K562 (cell line): Measurements from ENCODE around the gene MYL4. TPM values are rescaled to one million over a fixed set of nuclear protein-coding genes. Genes with fewer than 3 reads are reported as not detected.

Experiments used
- ATAC-seq: fragments of 200-7000 bp; cut with Tn5 transposase; 3 replicates; pipeline ENCODE4 v1.9.1; 2020; ENCODE audit warnings: moderate library complexity
- Bru-seq: library from RNA; stranded (reverse); fragments of 400-500 nt; gene quantifications from one replicate; lab custom pipeline; 2021; lab: Mats Ljungman, UMichigan
- BruChase-seq, 2 experiments: library from RNA; stranded (reverse); fragments of 400-500 nt; gene quantifications; one replicate each; lab custom pipeline; 2021; lab: Mats Ljungman, UMichigan
- BruUV-seq: library from RNA; stranded (reverse); fragments of 400-500 nt; replicated peaks from 2 replicates; lab custom pipeline; 2021; lab: Mats Ljungman, UMichigan
- CTCF ChIA-PET: fragments of 300-600 bp; formaldehyde crosslinking; extraction: SDS; loops from one replicate; lab custom pipeline; 2021; ENCODE audit warnings: low intra/inter-chr PET ratio; lab: Yijun Ruan, JAX
- POLR2A ChIA-PET: fragments of 300-600, 350-650 bp; sonication (Branson Sonifier 250); formaldehyde crosslinking; extraction: SDS; loops from one replicate; lab custom pipeline; 2021; ENCODE audit warnings: antibody characterized with exemption, inconsistent platforms; lab: Yijun Ruan, JAX
- DNase-seq, 4 experiments: peaks; one replicate each; pipeline versions ENCODE4 v3.0.0 to v3.0.0-alpha.2; 2011 to 2018; ENCODE audit warnings: low spot score in 3 of 4, mixed read lengths in 3 of 4; ENCODE audit errors: extremely low read depth in 1 of 4
- FAIRE-seq: peaks from 2 replicates; lab custom pipeline; 2011; peaks lifted over from hg19 to GRCh38; lab: Jason Lieb, UNC
- H2AFZ ChIP-seq: 2 replicates; pipeline ENCODE4 v1.6.0; 2011; ENCODE audit warnings: low read depth, low read length, control low read depth, inconsistent platforms
- H3K27ac ChIP-seq: fragments of 200-600 bp; 3 replicates; pipeline ENCODE4 v1.8.0; 2011; ENCODE audit warnings: low read depth, mild to moderate bottlenecking, control low read depth, inconsistent platforms, low read length, moderate library complexity, mixed read lengths; ENCODE audit errors: extremely low read depth
- H3K27me3 ChIP-seq, 2 experiments: fragments of 300-600 bp in 1 of 2; 2 replicates in 1 of 2; 3 replicates in 1 of 2; pipeline versions ENCODE4 v1.6.0 to v1.8.0; 2011; ENCODE audit warnings: inconsistent platforms in 2 of 2, low read length in 2 of 2, mild to moderate bottlenecking in 1 of 2, mixed read lengths in 1 of 2, moderate library complexity in 1 of 2; ENCODE audit not compliant: control insufficient read depth in 2 of 2, insufficient read depth in 2 of 2
- H3K36me3 ChIP-seq: fragments of 300-600 bp; 3 replicates; pipeline ENCODE4 v1.8.0; 2011; ENCODE audit warnings: mild to moderate bottlenecking, low read length, inconsistent platforms; ENCODE audit not compliant: control insufficient read depth, insufficient read depth
- H3K4me1 ChIP-seq, 2 experiments: fragments of 200-600 bp in 1 of 2; replicated peaks in 1 of 2; 2 replicates in 1 of 2; 3 replicates in 1 of 2; pipeline versions ENCODE4 v1.5.1 to v1.8.0; 2011; ENCODE audit warnings: inconsistent platforms in 2 of 2, low read length in 2 of 2, mild to moderate bottlenecking in 1 of 2, mixed read lengths in 1 of 2, moderate library complexity in 1 of 2; ENCODE audit not compliant: control insufficient read depth in 2 of 2, insufficient read depth in 2 of 2
- H3K4me2 ChIP-seq: 2 replicates; pipeline ENCODE4 v1.6.1; 2011; ENCODE audit warnings: low read length, control low read depth, inconsistent platforms, mixed read lengths; ENCODE audit not compliant: insufficient read depth
- H3K4me3 ChIP-seq: fragments of 200-600 bp; sonication (generic), shearing (Covaris generic); 2 replicates; pipeline ENCODE4 v1.5.1; 2016; ENCODE audit warnings: control low read depth, inconsistent platforms
- H3K79me2 ChIP-seq: fragments of 200-600 bp; 3 replicates; pipeline ENCODE4 v1.8.0; 2011; ENCODE audit warnings: low read length, inconsistent platforms; ENCODE audit not compliant: control insufficient read depth, insufficient read depth
- H3K9ac ChIP-seq, 2 experiments: 2 replicates each; pipeline versions ENCODE4 v1.6.0 to v1.6.1; 2011; ENCODE audit warnings: low read depth in 2 of 2, low read length in 2 of 2, control low read depth in 1 of 2, inconsistent platforms in 1 of 2, mild to moderate bottlenecking in 1 of 2, mixed read lengths in 1 of 2; ENCODE audit not compliant: insufficient read depth in 1 of 2
- H3K9me1 ChIP-seq: one replicate; pipeline ENCODE4 v1.6.0; 2011; ENCODE audit warnings: inconsistent platforms, mild to moderate bottlenecking, low read length, moderate library complexity; ENCODE audit not compliant: control insufficient read depth, insufficient read depth
- H3K9me3 ChIP-seq: replicated peaks from 2 replicates; pipeline ENCODE4 v1.5.1; 2011; ENCODE audit warnings: low read depth, low read length, inconsistent platforms; ENCODE audit not compliant: control insufficient read depth, insufficient read depth
- H4K20me1 ChIP-seq: replicated peaks from 2 replicates; pipeline ENCODE4 v1.6.1; 2011; ENCODE audit warnings: low read length, inconsistent platforms, mixed read lengths; ENCODE audit not compliant: control insufficient read depth, insufficient read depth
- ARHGAP35 ChIP-seq: fragments of 450-650 bp; IDR thresholded peaks from 2 replicates; pipeline ENCODE4 v1.6.1; 2018; ENCODE audit not compliant: partially characterized antibody
- CSDE1 ChIP-seq, 2 experiments: fragments of 450-650 bp; IDR thresholded peaks; 2 replicates each; pipeline ENCODE4 v1.6.1; 2016; ENCODE audit warnings: mild to moderate bottlenecking in 1 of 2
- DPF2 ChIP-seq: fragments of 450-650 bp; IDR thresholded peaks from 2 replicates; pipeline ENCODE4 v1.6.1; 2016
- KAT8 ChIP-seq: fragments of 450-650 bp; IDR thresholded peaks from 2 replicates; pipeline ENCODE4 v1.6.1; 2016; ENCODE audit warnings: low read depth, mild to moderate bottlenecking
- NR4A1 ChIP-seq, 2 experiments: fragments of 250-450 bp in 1 of 2; fragments of 450-650 bp in 1 of 2; sonication (Bioruptor Pico) in 1 of 2; IDR thresholded peaks; 2 replicates each; pipeline versions ENCODE4 v1.4.0 to v1.6.1; 2016 to 2020; ENCODE audit warnings: mild to moderate bottlenecking in 2 of 2, missing compliant biosample characterization in 1 of 2, missing genetic modification characterization in 1 of 2, moderate library complexity in 1 of 2
- PATZ1 ChIP-seq: fragments of 250-450 bp; sonication (Bioruptor Pico); IDR thresholded peaks from 2 replicates; pipeline ENCODE4 v1.5.0; 2020; ENCODE audit warnings: mild to moderate bottlenecking, borderline replicate concordance
- POLR2A ChIP-seq: fragments of 450-650 bp; conservative IDR thresholded peaks from 2 replicates; pipeline ENCODE4 v1.6.1; 2016
- RBFOX2 ChIP-seq: fragments of 200-400 bp; formaldehyde crosslinking; IDR thresholded peaks from 2 replicates; pipeline ENCODE4 v1.6.1; 2017; ENCODE audit warnings: low read depth, mild to moderate bottlenecking, low read length, moderate library complexity
- SIN3A ChIP-seq, 2 experiments: fragments of 150-350 bp in 1 of 2; IDR thresholded peaks; 2 replicates each; pipeline ENCODE4 v1.6.1; 2011 to 2016; ENCODE audit warnings: borderline replicate concordance in 2 of 2, low read depth in 2 of 2, low read length in 2 of 2, mild to moderate bottlenecking in 2 of 2, moderate library complexity in 2 of 2; ENCODE audit not compliant: control insufficient read depth in 1 of 2
- SMAD4 ChIP-seq: fragments of 250-450 bp; sonication (Bioruptor Pico); conservative IDR thresholded peaks from 2 replicates; pipeline ENCODE4 v1.8.0; 2021; ENCODE audit warnings: inconsistent platforms, mild to moderate bottlenecking, moderate library complexity
- SRF ChIP-seq, 2 experiments: fragments of 250-450, 450-650 bp in 1 of 2; sonication (Bioruptor Pico) in 1 of 2; sonication (generic) in 1 of 2; formaldehyde crosslinking; IDR thresholded peaks; 2 replicates each; pipeline versions ENCODE4 v1.5.0 to v1.5.1; 2020 to 2022; ENCODE audit warnings: mild to moderate bottlenecking in 1 of 2, missing genetic modification reagents in 1 of 2
- SUPT5H ChIP-seq: fragments of 450-650 bp; IDR thresholded peaks from 2 replicates; pipeline ENCODE4 v1.6.1; 2016
- TAL1 ChIP-seq: fragments of 450-650 bp; IDR thresholded peaks from 2 replicates; pipeline ENCODE4 v1.6.1; 2016; ENCODE audit warnings: mild to moderate bottlenecking
- WGBS: fragments of 100-300 bp; shearing (Covaris generic); methylation state at CpG from one replicate; pipeline ENCODE4 v1.1.6; 2016; ENCODE audit warnings: low coverage, mixed read lengths; ENCODE audit not compliant: insufficient coverage; ENCODE audit errors: missing lambda C conversion rate; 5-methylcytosine and 5-hydroxymethylcytosine counted together
- in situ Hi-C: fragments of 300-500 bp; cut with MboI; formaldehyde crosslinking; loops from 4 replicates; pipeline ENCODE4 v1.15.0; 2018; ENCODE audit warnings: inconsistent platforms, mixed read lengths
- intact Hi-C: fragments of 100-400 bp; cut with micrococcal nuclease; formaldehyde crosslinking; loops from 2 replicates; pipeline ENCODE4 v1.14.2; 2022
- long read RNA-seq, 3 experiments: library from polyadenylated mRNA in 2 of 3; library from RNA in 1 of 3; unstranded in 2 of 3; stranded (forward) in 1 of 3; transcript quantifications; one replicate each; pipeline ENCODE4 v2.0.0, GENCODE V29; 2019 to 2022
- polyA minus RNA-seq, 3 experiments: library from RNA; depleted of rRNA, polyadenylated mRNA; stranded (reverse); fragments of >200 nt; gene quantifications; 2 replicates each; pipeline ENCODE4 v1.2.3, GENCODE V29; 2011
- polyA plus RNA-seq, 8 experiments: library from polyadenylated mRNA; depleted of rRNA in 4 of 8; stranded (reverse) in 5 of 8; unstranded in 3 of 8; fragments of >200 nt; fragmentation: Nextera tagmentation in 2 of 8; fragmentation: Illumina TruSeq in 1 of 8; extraction: Ambion mirVana in 2 of 8; extraction: Trizol in 1 of 8; gene quantifications; 2 replicates each; pipeline versions ENCODE4 v1.2.1 to v1.2.3, GENCODE V29; 2011 to 2014; ENCODE audit warnings: inconsistent platforms in 1 of 8, missing spikeins in 1 of 8
- total RNA-seq, 7 experiments: library from RNA; depleted of rRNA in 6 of 7; stranded (reverse); fragments of >200 nt in 6 of 7; fragmentation: Illumina TruSeq in 2 of 7; extraction: Trizol in 2 of 7; gene quantifications; 2 replicates each; pipeline versions ENCODE4 v1.2.1 to v1.2.3, GENCODE V29; 2011 to 2021; ENCODE audit warnings: low replicate concordance in 1 of 7

MYL4 gene
- 69.7 and 135 TPM in 2 replicates for total RNA-seq (2011; cell fraction: chromatin; rRNA removed; ENCODE audit: low replicate concordance)
- 127 and 133 TPM in 2 replicates for total RNA-seq (2011; cell fraction: nucleolus; rRNA removed)
- 109 and 110 TPM in 2 replicates for total RNA-seq (2011; cell fraction: nucleoplasm; rRNA removed)
- total RNA-seq (2014; rRNA removed) (170 and 213 TPM in 2 replicates), total RNA-seq (2014; rRNA removed; fragmentation: Illumina TruSeq; extraction: Trizol) (83.5 and 117 TPM in 2 replicates), total RNA-seq (2015; rRNA removed; fragmentation: Illumina TruSeq; extraction: Trizol) (149 TPM in 2 replicates), total RNA-seq (2021) (177 and 183 TPM in 2 replicates), polyA plus RNA-seq (2011; rRNA removed) (221 and 324 TPM in 2 replicates), polyA plus RNA-seq (2014; fragmentation: Illumina TruSeq; extraction: Trizol) (252 and 284 TPM in 2 replicates), polyA plus RNA-seq (2014; fragmentation: Nextera tagmentation; extraction: Ambion mirVana) (100 to 1,000 TPM; 287 to 423 TPM), polyA plus RNA-seq (2014; rRNA removed) (319 and 378 TPM in 2 replicates), polyA minus RNA-seq (2011; rRNA and poly(A)+ RNA removed) (90.7 and 106 TPM in 2 replicates), Bru-seq, nascent RNA (percentile 85 among the genes with signal in this experiment), BruChase-seq, experiment 1, labeled RNA remaining after a 2-hour chase (percentile 76 among the genes with signal in this experiment), BruChase-seq, experiment 2, labeled RNA remaining after a 6-hour chase (percentile 74 among the genes with signal in this experiment)
- 287 and 309 TPM in 2 replicates for polyA plus RNA-seq (2011; cell fraction: cytosol; rRNA removed)
- polyA plus RNA-seq (2011; cell fraction: nucleus; rRNA removed), result 346 and 397 TPM in 2 replicates
- 170 and 179 TPM in 2 replicates for polyA plus RNA-seq (2012)
- polyA minus RNA-seq (2011; cell fraction: cytosol; rRNA and poly(A)+ RNA removed), result 34.9 and 40.8 TPM in 2 replicates
- polyA minus RNA-seq (2011; cell fraction: nucleus; rRNA and poly(A)+ RNA removed), result 29.5 and 45.3 TPM in 2 replicates
- long read RNA-seq, experiment 1, transcript MYL4-208 (8 exons, 850 nt), result minor isoform, 8 of 146 reads
- long read RNA-seq, experiment 1, transcript MYL4-202 (7 exons, 855 nt), result major isoform, 89 of 146 reads
- long read RNA-seq, experiment 1, transcript MYL4-201 (8 exons, 907 nt), result minor isoform, 20 of 146 reads
- long read RNA-seq, experiment 1, partial matches to known transcripts, result 6 of 146 reads
- long read RNA-seq, experiment 1, other reads (novel, unspliced or antisense), result 23 of 146 reads
- long read RNA-seq, experiment 2, transcript MYL4-202 (7 exons, 855 nt), result major isoform, 75 of 209 reads
- long read RNA-seq, experiment 2, transcript MYL4-201 (8 exons, 907 nt), result minor isoform, 14 of 209 reads
- long read RNA-seq, experiment 2, partial matches to known transcripts, result 70 of 209 reads
- long read RNA-seq, experiment 2, other reads (novel, unspliced or antisense), result 47 of 209 reads
- long read RNA-seq, experiment 3, transcript MYL4-202 (7 exons, 855 nt), result major isoform, 97 of 147 reads
- long read RNA-seq, experiment 3, transcript MYL4-201 (8 exons, 907 nt), result minor isoform, 13 of 147 reads
- long read RNA-seq, experiment 3, transcript MYL4-208 (8 exons, 850 nt), result minor isoform, 13 of 147 reads
- long read RNA-seq, experiment 3, partial matches to known transcripts, result 6 of 147 reads
- long read RNA-seq, experiment 3, other reads (novel, unspliced or antisense), result 16 of 147 reads

GRCh38 chr17:47208744-47209488, at the start of gene MYL4:
MYL4 (plus strand) TSS chr17:47209348; CDS start chr17:47209423, 75 bp downstream.
- peaks cover 28 to 51% of the 10 kb centered on the region in 2 experiments for H3K4me1 ChIP-seq
- peak within 1 kb of the TSS; percentile 89 for H3K27ac ChIP-seq
- in situ Hi-C loops (no loop called here), intact Hi-C loops (loop anchor here (1.0 to 2.0 kb wide), 2 partner anchors 12 to 20 kb away; partner anchors contain the start of gene CDC27)
- H2AFZ ChIP-seq, result peak within 1 kb of the TSS; percentile 91
- 0% methylated on average over 6 of the region's 6 CpGs for WGBS
- DNase-seq (peak; percentile 67 to 89 (median 74)), ATAC-seq (peak; percentile 72), FAIRE-seq (peak; percentile 87)
- H3K4me3 ChIP-seq, result peak within 1 kb of the TSS; percentile 51
- ChIA-PET POLR2A (interaction anchor here (1.0 to 3.5 kb wide), 9 partner anchors 9 to 26 kb away, joined by 3 to 26 read pairs (median 7); partner anchors contain the start of gene CDC27), CTCF (interaction anchor here (0.5 kb wide), 1 partner anchor 1176 kb away, joined by 3 read pairs; no protein-coding TSS in a partner anchor)
- H3K9ac ChIP-seq, result peak within 1 kb of the TSS; percentile 85 to 92
- no peaks in the 10 kb centered on the region for H3K9me1 ChIP-seq
- H3K79me2 ChIP-seq, result peaks cover 54% of the 10 kb centered on the region
- H3K27me3 ChIP-seq, result no peaks in the 10 kb centered on the region
- no TSS peak for BruUV-seq
- peak within 1 kb of the TSS; percentile 98 for H3K4me2 ChIP-seq
- H3K36me3 ChIP-seq, result peaks cover 17% of the 10 kb centered on the region
- no peaks in the 10 kb centered on the region for H4K20me1 ChIP-seq
- no peaks in the 10 kb centered on the region for H3K9me3 ChIP-seq
- TF ChIP-seq POLR2A (peak; percentile 70), SUPT5H (peak; percentile 57), NR4A1 (CRISPR knock-in tag; IDR thresholded peaks at IDR 0.05) (no peak), NR4A1 (tag; IDR thresholded peaks at IDR 0.05) (0 out of 2 replicates have a peak, but pooled peaks have one; percentile 31), TAL1 (peak; percentile 31; the same call in 1 of the 2 replicates), CSDE1 (IDR thresholded peaks at IDR 0.05) (peak in 1 of 2 experiments; percentile 23; a peak in 1 of 4 replicates), ARHGAP35 (no peak), SMAD4 (peak; percentile 51; the same call in 1 of the 2 replicates), DPF2 (peak; percentile 40), SIN3A (IDR thresholded peaks at IDR 0.05; ENCODE audit: borderline replicate concordance in 2 of 2, control insufficient read depth in 1 of 2, low read depth in 2 of 2, low read length in 2 of 2) (0 out of 4 replicates have a peak, but pooled peaks of 1 of the 2 experiments have one; percentile 32), KAT8 (no peak), PATZ1 (CRISPR knock-in tag) (no peak), SRF (CRISPR knock-in tag; IDR thresholded peaks at IDR 0.05) (peak in 1 of 2 experiments; percentile 23; a peak in 2 of 4 replicates), RBFOX2 (peak; percentile 49; the same call in 1 of the 2 replicates)
